ENCODE data around the gene WDR3. TPM values are rescaled to one million over a fixed set of nuclear protein-coding genes. Genes with fewer than 3 reads are reported as not detected.

The WDR3 gene
- total and polyA plus RNA-seq, 2 experiments from 2014 or later, result 26.2 to 38.7 TPM

- no peaks in the 10 kb centered on the region for H4K20me1 ChIP-seq (replicated peaks; ENCODE audit: insufficient read depth)
- no peak overlapping the region for H3K4me3 Mint-ChIP-seq
- no peaks in the 10 kb centered on the region; the same call in 2 of the 3 replicates for H3K36me3 Mint-ChIP-seq (ENCODE audit: low read depth)
- H3K4me1 Mint-ChIP-seq, result no peaks in the 10 kb centered on the region
- H3K27me3 Mint-ChIP-seq (ENCODE audit: insufficient read depth, low read depth, poor library complexity), result no peaks in the 10 kb centered on the region
- H3K9me2 ChIP-seq (ENCODE audit: insufficient read depth), result no peaks in the 10 kb centered on the region; the same call in 1 of the 2 replicates
- H3K27ac ChIP-seq (ENCODE audit: low read depth), result no peak overlapping the region
- no peak overlapping the region for H3K4me2 ChIP-seq
- ATAC-seq, result no peak
- H3F3A ChIP-seq (replicated peaks; ENCODE audit: low read depth), result no peaks in the 10 kb centered on the region
- TF ChIP-seq CREB1 (CRISPR knock-in tag; IDR thresholded peaks at IDR 0.05; ENCODE audit: low read depth) (no peak), STAT1 (IDR thresholded peaks at IDR 0.05; ENCODE audit: unreplicated experiment) (no peak), ZNF331 (CRISPR knock-in tag; IDR thresholded peaks at IDR 0.05; ENCODE audit: low read depth) (no peak), REST (IDR thresholded peaks at IDR 0.05; ENCODE audit: unreplicated experiment) (no peak), ZNF462 (CRISPR knock-in tag; IDR thresholded peaks at IDR 0.05) (no peak), ETS1 (IDR thresholded peaks at IDR 0.05) (no peak), CTCF (conservative IDR thresholded peaks at IDR 0.05; ENCODE audit: low read depth in 2 of 2) (no peak), POLR2AphosphoS5 (IDR thresholded peaks at IDR 0.05; ENCODE audit: low read depth) (no peak), EZH2phosphoT487 (IDR thresholded peaks at IDR 0.05; ENCODE audit: unreplicated experiment) (no peak), NANOG (IDR thresholded peaks at IDR 0.05; ENCODE audit: borderline replicate concordance) (no peak), JUNB (IDR thresholded peaks at IDR 0.05; ENCODE audit: unreplicated experiment) (no peak), EZH2 (IDR thresholded peaks at IDR 0.05; ENCODE audit: low read depth, unreplicated experiment) (no peak), ZNF114 (CRISPR knock-in tag; IDR thresholded peaks at IDR 0.05) (no peak)
- no peak overlapping the region for H3K27ac Mint-ChIP-seq
- H3K36me3 ChIP-seq (ENCODE audit: insufficient read depth), result no peaks in the 10 kb centered on the region
- DNase-seq (ENCODE audit: low spot score), result no peak
- H3K4me1 ChIP-seq (ENCODE audit: insufficient read depth), result no peaks in the 10 kb centered on the region
- H3K4me3 ChIP-seq, result no peak overlapping the region
- peaks cover 4% of the 10 kb centered on the region; the same call in 2 of the 3 replicates for H3K9me3 Mint-ChIP-seq
- H3K79me2 ChIP-seq (replicated peaks; ENCODE audit: insufficient read depth), result no peaks in the 10 kb centered on the region
- no peaks in the 10 kb centered on the region for H3K27me3 ChIP-seq (ENCODE audit: insufficient read depth)
- H2AFZ ChIP-seq, result no peak overlapping the region; the same call in 1 of the 2 replicates
Measured at GRCh38 chr1:118008011-118008410, 78.5 kb downstream of the WDR3 start.

Measured in GM23338 (cell line).